Body of pancreas (tissue), 4 donors: ENCODE data around the gene CXCL8.

Experiments used
- CTCF ChIP-seq, 7 experiments: fragments of 450-650 bp in 4 of 7; fragments of 200-600 bp in 3 of 7; sonication (generic) in 3 of 7; IDR thresholded peaks; one replicate each; pipeline ENCODE4 v1.5.1; 2016 to 2019; ENCODE audit warnings: antibody characterized with exemption in 7 of 7
- POLR2A ChIP-seq, 3 donors: fragments of 450-650 bp; IDR thresholded peaks; one replicate each; pipeline ENCODE4 v1.6.1; 2016; ENCODE audit warnings: antibody characterized with exemption in 3 of 3, mild to moderate bottlenecking in 2 of 3

- no peak for TF ChIP-seq CTCF (IDR thresholded peaks at IDR 0.05)
- TF ChIP-seq POLR2A (IDR thresholded peaks at IDR 0.05): no peak
Measured at GRCh38 chr4:73735231-73735630, 5.1 kb upstream of the CXCL8 start.
